ENCODE results near the gene TCF7L2. TPM values are rescaled to one million over a fixed set of nuclear protein-coding genes. Genes with fewer than 3 reads are reported as not detected.

TCF7L2 gene
- total RNA-seq, 1 donor from 2014 or later, result 0.21 TPM

DNA sequence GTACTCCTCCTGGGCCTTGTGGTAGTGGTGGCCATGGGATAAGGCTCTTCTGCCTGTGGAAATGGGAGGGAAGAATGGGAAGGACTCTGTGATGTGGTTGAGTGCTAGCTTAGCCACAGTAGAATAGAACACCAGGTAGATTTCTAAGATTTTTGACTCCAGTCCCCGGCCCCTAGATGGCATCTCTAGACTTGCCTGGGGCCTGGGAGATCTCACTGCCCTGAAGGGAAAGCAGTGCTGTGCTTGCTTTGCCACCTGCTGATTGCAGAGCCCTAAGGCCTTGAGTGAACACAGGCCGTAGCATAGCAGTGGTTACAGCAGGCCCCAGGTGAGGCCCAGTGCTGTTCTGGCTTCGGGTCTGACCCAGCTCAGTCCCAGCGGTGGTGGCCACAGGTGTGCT, 252.0 kb downstream of the TCF7L2 start:
- Mint-ChIP-seq H3K27me3 (peaks cover 5% of the 10 kb centered on the region), H3K27ac (no peak overlapping the region), H3K36me3 (ENCODE audit: low read depth) (no peaks in the 10 kb centered on the region), H3K9me3 (peaks cover 4% of the 10 kb centered on the region), H3K4me1 (no peaks in the 10 kb centered on the region), H3K4me3 (no peak overlapping the region)
- intact Hi-C loops (cut with micrococcal nuclease), result no loop called here
- DNase-seq, result no peak

DNA sequence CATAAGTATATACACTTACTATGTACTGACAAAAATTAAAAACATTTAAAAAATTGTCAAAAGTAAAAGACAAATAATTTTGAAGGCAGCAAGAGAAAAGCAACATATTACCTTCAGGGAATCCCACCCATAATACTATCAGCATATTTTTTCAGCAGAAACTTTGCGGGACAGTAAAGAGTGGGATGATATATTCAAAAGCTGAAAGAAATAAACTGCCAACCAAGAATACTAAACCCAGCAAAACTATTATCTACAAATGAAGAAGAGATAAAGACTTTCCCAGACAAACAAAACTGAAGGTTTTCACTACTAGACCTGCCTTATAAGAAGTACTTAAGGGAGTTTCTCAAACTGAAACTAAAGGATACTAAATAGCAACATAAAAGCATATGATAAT, 257.9 kb downstream of the TCF7L2 start:
- no peaks in the 10 kb centered on the region for H3K36me3 Mint-ChIP-seq (ENCODE audit: low read depth)
- H3K27me3 Mint-ChIP-seq, result peaks cover 5% of the 10 kb centered on the region
- H3K4me1 Mint-ChIP-seq, result no peaks in the 10 kb centered on the region
- intact Hi-C loops (cut with micrococcal nuclease), result no loop called here
- no peak for DNase-seq
- no peak overlapping the region for H3K4me3 Mint-ChIP-seq
- H3K9me3 Mint-ChIP-seq, result peaks cover 8% of the 10 kb centered on the region
- H3K27ac Mint-ChIP-seq, result no peak overlapping the region

DNA sequence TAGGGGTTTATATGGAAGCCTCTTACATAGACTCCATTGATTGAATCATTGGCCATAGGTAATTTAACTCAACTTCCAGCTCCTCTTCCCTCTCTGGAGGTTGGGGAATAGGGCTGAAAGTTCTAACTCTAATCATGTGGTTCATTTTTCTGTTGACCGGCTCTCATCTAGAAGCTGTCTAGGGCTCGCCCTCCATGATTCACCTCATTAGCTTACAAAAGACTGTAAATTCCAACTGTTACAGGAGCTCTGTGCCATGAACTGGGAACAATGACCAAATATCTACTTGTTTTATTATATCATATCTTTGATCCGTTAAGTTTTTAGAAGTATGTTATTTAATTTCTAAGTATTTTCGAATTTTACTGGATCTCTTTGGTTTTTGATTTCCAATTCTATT, 263.0 kb downstream of the TCF7L2 start:
- intact Hi-C loops (cut with micrococcal nuclease), result no loop called here
- no peaks in the 10 kb centered on the region for H3K9me3 Mint-ChIP-seq
- no peak overlapping the region for H3K27ac Mint-ChIP-seq
- H3K4me1 Mint-ChIP-seq, result no peaks in the 10 kb centered on the region
- no peak for DNase-seq
- peaks cover 5% of the 10 kb centered on the region for H3K27me3 Mint-ChIP-seq
- H3K4me3 Mint-ChIP-seq, result no peak overlapping the region
- H3K36me3 Mint-ChIP-seq (ENCODE audit: low read depth), result no peaks in the 10 kb centered on the region

DNA sequence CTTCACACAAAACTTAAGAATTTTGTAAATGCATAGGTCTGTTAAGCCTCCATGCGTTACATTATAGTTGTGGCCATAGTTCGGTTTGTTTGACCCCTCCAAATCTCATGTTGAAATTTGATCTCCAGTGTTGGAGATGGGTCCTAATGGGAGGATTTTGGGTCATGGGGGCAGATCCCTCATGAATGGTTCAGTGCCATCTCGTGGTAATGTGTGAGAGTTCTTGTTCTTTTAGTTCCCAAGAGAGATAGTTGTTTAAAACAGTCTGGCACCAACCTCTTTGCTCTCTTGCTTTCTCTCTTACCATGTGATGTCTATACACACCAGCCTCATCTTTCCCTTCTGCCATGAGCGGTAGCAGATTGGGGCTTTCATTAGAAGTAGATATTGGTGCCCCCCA, 264.3 kb downstream of the TCF7L2 start:
- no peaks in the 10 kb centered on the region for H3K4me1 Mint-ChIP-seq
- H3K4me3 Mint-ChIP-seq, result no peak overlapping the region
- H3K27ac Mint-ChIP-seq, result no peak overlapping the region
- no peaks in the 10 kb centered on the region for H3K9me3 Mint-ChIP-seq
- H3K36me3 Mint-ChIP-seq (ENCODE audit: low read depth), result no peaks in the 10 kb centered on the region
- no peak for DNase-seq
- peaks cover 9% of the 10 kb centered on the region for H3K27me3 Mint-ChIP-seq
- intact Hi-C loops (cut with micrococcal nuclease), result no loop called here

DNA sequence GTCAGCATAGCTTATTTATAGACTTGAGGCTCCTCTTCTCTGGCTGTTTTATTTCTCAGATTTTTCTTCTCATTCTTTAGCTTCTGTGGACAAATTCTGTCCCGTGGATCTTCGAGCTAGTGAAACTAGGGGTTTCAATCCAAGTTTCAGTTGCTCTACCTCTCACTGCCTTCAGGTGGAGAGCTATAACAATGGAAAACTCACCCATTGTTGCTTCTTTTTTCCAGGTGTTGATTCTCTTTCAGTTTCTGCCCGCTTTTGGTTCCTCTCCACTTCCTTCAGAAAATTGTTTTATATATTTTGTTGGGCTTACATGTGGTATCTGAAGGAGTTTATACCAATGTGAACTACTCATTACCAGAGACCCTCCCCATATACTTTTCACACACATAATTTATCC, 266.1 kb downstream of the TCF7L2 start:
- H3K36me3 Mint-ChIP-seq (ENCODE audit: low read depth), result no peaks in the 10 kb centered on the region
- peaks cover 10% of the 10 kb centered on the region for H3K27me3 Mint-ChIP-seq
- no peak overlapping the region for H3K4me3 Mint-ChIP-seq
- DNase-seq, result no peak
- H3K27ac Mint-ChIP-seq, result no peak overlapping the region
- no peaks in the 10 kb centered on the region for H3K4me1 Mint-ChIP-seq
- H3K9me3 Mint-ChIP-seq, result no peaks in the 10 kb centered on the region
- intact Hi-C loops (cut with micrococcal nuclease), result no loop called here

All from activated CD4-positive, alpha-beta T cell treated with anti-CD3 and anti-CD28 coated beads, Interleukin-2, amount 10 ng/mL, durations not matched to agents 24 days and 14 days (primary cell).